ENCODE data around the gene BRINP2.
"Not testable (repeated sequence)": the region's sequence is repeated elsewhere in the genome, so short reads cannot be mapped to it uniquely, and the experiment has no call there.

The BRINP2 gene

DNA sequence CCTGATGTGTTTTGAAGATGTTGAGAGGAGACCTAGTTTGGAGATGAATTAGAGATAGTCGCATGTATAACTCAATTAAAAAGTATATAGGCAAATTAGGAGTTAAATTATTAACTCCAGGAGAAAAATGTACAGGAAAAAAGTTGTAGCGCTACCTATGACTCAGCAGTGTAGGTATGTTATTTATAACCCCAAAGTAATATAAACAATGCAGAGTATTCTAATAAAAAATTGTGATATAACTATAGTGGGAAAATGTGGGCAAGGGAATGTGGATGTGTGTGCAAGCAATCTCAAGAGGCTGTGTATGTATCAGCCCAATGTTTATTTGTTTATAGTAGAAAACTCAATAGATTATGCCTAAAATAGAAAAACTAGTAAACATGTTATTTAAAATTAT is 144.5 kb downstream of the BRINP2 start:
- H3K4me3 ChIP-seq (ENCODE audit: low read depth, low read length) = no peak overlapping the region
- no peak overlapping the region for H3K9ac ChIP-seq (ENCODE audit: low read length)
- no peaks in the 10 kb centered on the region for H3K36me3 ChIP-seq (ENCODE audit: control insufficient read depth, insufficient read depth, low read length)
- H3K27me3 ChIP-seq (ENCODE audit: control insufficient read depth, insufficient read depth, low read length) = no peaks in the 10 kb centered on the region
- no peaks in the 10 kb centered on the region for H3K4me1 ChIP-seq (ENCODE audit: control insufficient read depth, insufficient read depth, low read length)
- no peak overlapping the region for H3K27ac ChIP-seq (ENCODE audit: low read depth, low read length)
- no peaks in the 10 kb centered on the region for H3K9me3 ChIP-seq (ENCODE audit: control insufficient read depth, insufficient read depth, low read depth, low read length)

DNA sequence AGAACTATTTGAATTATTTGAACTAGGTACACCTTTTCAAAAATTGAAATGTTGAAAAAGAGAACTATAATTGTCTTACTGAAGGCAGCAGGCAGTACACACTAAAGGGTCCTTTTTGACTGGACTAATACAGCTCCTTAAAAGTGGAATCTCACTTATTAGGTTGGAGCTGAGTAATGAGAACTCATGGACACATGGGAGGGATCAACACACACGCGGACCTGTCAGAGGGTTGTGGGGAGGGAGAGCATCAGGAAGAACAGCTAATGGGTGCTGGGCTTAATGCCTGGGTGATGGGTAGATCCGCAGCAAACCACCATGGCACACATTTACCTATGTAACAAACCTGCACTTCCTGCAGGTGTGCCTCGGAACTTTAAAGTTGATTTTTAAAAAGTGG is 145.0 kb downstream of the BRINP2 start:
- Histone ChIP-seq H3K4me1 (ENCODE audit: control insufficient read depth, insufficient read depth, low read length) (no peaks in the 10 kb centered on the region), H3K9ac (ENCODE audit: low read length) (no peak overlapping the region), H3K27me3 (ENCODE audit: control insufficient read depth, insufficient read depth, low read length) (no peaks in the 10 kb centered on the region), H3K36me3 (ENCODE audit: control insufficient read depth, insufficient read depth, low read length) (no peaks in the 10 kb centered on the region), H3K27ac (ENCODE audit: low read depth, low read length) (no peak overlapping the region), H3K9me3 (ENCODE audit: control insufficient read depth, insufficient read depth, low read depth, low read length) (no peaks in the 10 kb centered on the region), H3K4me3 (ENCODE audit: low read depth, low read length) (no peak overlapping the region)

DNA sequence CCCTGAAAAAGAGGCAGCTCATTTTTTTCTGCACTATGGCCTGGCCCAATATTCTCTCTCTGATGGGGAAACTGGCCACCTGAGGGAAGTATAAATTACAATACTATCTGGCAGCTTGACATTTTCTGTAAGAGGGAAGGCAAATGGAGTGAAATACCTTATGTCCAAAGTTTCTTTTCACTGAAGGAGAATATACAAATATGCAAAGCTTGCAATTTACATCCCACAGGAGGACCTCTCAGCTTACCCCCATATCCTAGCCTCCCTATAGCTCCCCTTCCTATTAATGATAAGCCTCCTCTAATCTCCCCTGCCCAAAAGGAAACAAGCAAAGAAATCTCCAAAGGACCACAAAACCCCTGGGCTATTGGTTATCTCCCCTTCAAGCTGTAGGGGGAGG is 150.7 kb downstream of the BRINP2 start:
- not testable (repeated sequence) for H3K4me3 ChIP-seq (ENCODE audit: low read depth, low read length); H3K4me1 ChIP-seq (ENCODE audit: control insufficient read depth, insufficient read depth, low read length); H3K9me3 ChIP-seq (ENCODE audit: control insufficient read depth, insufficient read depth, low read depth, low read length); H3K36me3 ChIP-seq (ENCODE audit: control insufficient read depth, insufficient read depth, low read length); H3K27ac ChIP-seq (ENCODE audit: low read depth, low read length); H3K9ac ChIP-seq (ENCODE audit: low read length); H3K27me3 ChIP-seq (ENCODE audit: control insufficient read depth, insufficient read depth, low read length)

DNA sequence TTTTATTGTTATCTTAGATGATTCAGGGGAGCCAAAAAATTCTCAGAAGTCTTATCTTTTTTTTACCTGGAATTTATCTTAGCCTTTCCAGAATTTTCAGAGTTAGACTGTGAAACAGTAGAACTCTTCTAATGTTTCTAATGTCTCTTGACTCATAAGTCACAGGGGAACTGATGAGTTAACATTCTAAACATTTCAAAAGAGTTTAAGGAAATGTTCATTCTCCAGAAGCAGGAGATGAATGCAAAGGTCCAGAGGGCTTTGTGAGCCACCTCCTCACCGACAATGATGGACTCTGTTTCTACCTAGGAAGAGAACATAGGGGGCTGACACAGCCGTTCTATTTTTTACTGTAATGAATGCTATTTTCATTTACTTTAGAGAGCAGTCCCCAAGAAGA is 157.5 kb downstream of the BRINP2 start:
- Histone ChIP-seq H3K36me3 (ENCODE audit: control insufficient read depth, insufficient read depth, low read length) (no peaks in the 10 kb centered on the region), H3K9me3 (ENCODE audit: control insufficient read depth, insufficient read depth, low read depth, low read length) (peaks cover 3% of the 10 kb centered on the region), H3K27ac (ENCODE audit: low read depth, low read length) (no peak overlapping the region), H3K27me3 (ENCODE audit: control insufficient read depth, insufficient read depth, low read length) (no peaks in the 10 kb centered on the region), H3K4me1 (ENCODE audit: control insufficient read depth, insufficient read depth, low read length) (no peaks in the 10 kb centered on the region), H3K9ac (ENCODE audit: low read length) (no peak overlapping the region), H3K4me3 (ENCODE audit: low read depth, low read length) (no peak overlapping the region)

DNA sequence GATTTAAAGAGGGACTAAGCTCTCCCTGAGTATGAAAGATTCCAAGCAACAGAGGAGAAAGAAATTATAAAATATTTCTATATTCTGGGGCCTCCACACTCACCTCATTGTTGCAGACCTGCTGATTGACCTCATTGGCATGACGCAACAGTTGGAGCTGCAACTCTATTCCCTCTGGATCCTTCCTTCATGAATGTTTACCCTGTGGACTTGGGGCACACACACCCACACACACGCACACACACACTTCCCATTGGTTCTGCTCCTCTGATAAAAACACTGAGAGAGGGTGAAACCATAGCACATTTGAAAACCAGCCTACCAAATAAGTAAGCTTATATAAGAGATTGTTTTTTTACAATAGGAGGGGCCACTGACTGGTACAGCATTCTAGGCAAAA is 159.1 kb downstream of the BRINP2 start:
- Histone ChIP-seq H3K4me3 (ENCODE audit: low read depth, low read length) (no peak overlapping the region), H3K9me3 (ENCODE audit: control insufficient read depth, insufficient read depth, low read depth, low read length) (peaks cover 3% of the 10 kb centered on the region), H3K27me3 (ENCODE audit: control insufficient read depth, insufficient read depth, low read length) (no peaks in the 10 kb centered on the region), H3K36me3 (ENCODE audit: control insufficient read depth, insufficient read depth, low read length) (no peaks in the 10 kb centered on the region), H3K27ac (ENCODE audit: low read depth, low read length) (no peak overlapping the region), H3K9ac (ENCODE audit: low read length) (no peak overlapping the region), H3K4me1 (ENCODE audit: control insufficient read depth, insufficient read depth, low read length) (no peaks in the 10 kb centered on the region)

Measured in HUES6 (cell line).